Measurements from ENCODE around the gene VAMP8.
"Not testable (repeated sequence)": the region's sequence is repeated elsewhere in the genome, so short reads cannot be mapped to it uniquely, and the experiment has no call there.

VAMP8 gene

DNA sequence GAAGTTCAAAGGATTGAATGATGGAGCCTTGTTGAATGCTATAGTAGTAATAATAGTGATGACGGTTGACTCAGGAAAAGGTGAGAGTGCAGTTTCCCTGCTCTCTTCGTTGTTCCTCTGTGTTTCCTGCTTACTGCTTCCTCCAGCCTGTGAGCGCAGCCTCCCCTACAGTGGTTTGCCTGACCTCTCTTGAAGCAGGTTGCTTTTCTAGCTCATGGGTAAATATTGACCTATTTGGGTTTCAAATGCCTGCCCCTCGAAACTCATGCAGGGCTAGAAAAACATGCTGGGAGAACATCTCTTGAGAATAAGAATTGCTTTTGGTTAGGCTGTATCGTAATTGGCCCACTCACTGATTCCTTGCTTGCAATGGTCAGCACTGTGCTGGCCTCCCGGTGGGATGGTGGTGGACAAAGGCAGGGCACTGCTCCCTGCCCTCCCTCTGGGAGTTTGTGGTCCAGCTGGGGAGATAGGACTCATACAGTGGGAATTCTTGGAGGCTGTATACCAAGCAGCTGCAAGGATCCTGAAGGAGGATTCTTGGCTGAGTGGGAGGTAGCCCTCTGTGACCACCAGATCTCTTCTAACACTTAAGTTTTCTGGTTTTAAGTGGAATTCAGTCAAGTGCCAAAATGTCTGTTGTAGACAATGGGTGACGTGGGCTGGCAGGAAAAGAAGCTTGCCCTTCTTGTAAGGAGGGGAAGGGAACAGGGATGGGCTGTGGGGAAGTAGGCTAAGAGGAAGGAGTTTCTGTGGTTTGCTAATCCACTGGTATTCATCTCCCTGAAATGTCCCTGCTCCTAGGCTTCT is 12.8 kb downstream of the VAMP8 start:
- TF ChIP-seq, protein P1, sequence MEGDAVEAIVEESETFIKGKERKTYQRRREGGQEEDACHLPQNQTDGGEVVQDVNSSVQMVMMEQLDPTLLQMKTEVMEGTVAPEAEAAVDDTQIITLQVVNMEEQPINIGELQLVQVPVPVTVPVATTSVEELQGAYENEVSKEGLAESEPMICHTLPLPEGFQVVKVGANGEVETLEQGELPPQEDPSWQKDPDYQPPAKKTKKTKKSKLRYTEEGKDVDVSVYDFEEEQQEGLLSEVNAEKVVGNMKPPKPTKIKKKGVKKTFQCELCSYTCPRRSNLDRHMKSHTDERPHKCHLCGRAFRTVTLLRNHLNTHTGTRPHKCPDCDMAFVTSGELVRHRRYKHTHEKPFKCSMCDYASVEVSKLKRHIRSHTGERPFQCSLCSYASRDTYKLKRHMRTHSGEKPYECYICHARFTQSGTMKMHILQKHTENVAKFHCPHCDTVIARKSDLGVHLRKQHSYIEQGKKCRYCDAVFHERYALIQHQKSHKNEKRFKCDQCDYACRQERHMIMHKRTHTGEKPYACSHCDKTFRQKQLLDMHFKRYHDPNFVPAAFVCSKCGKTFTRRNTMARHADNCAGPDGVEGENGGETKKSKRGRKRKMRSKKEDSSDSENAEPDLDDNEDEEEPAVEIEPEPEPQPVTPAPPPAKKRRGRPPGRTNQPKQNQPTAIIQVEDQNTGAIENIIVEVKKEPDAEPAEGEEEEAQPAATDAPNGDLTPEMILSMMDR (IDR thresholded peaks at IDR 0.05; ENCODE audit: low read depth, low read length, poor library complexity, severe bottlenecking) = no peak
- no peak for TF ChIP-seq EZH2phosphoT487 (IDR thresholded peaks at IDR 0.05; ENCODE audit: borderline replicate concordance, low read length)
- no peaks in the 10 kb centered on the region for H3K9me3 ChIP-seq (ENCODE audit: control insufficient read depth, insufficient read depth, low read length)
- H3K4me2 ChIP-seq (ENCODE audit: low read length) = no peak overlapping the region
- no peaks in the 10 kb centered on the region for H4K20me1 ChIP-seq (ENCODE audit: control insufficient read depth, insufficient read depth, low read depth, low read length)
- H3K27me3 ChIP-seq (ENCODE audit: control insufficient read depth, low read length) = no peaks in the 10 kb centered on the region
- no peaks in the 10 kb centered on the region for H3K9me2 ChIP-seq (replicated peaks; ENCODE audit: control insufficient read depth, low read length)
- peaks cover 24% of the 10 kb centered on the region for H3K4me1 ChIP-seq (ENCODE audit: control insufficient read depth, low read length)
- no peaks in the 10 kb centered on the region for H3F3A ChIP-seq (ENCODE audit: control insufficient read depth, insufficient read depth)
- H3K79me2 ChIP-seq (ENCODE audit: control insufficient read depth, low read length) = peaks cover 12% of the 10 kb centered on the region
- no peak overlapping the region for H3K27ac ChIP-seq (ENCODE audit: low read depth, low read length)
- H3K4me3 ChIP-seq (ENCODE audit: low read length) = no peak overlapping the region
- H3K36me3 ChIP-seq (ENCODE audit: control insufficient read depth, low read length) = no peaks in the 10 kb centered on the region

DNA sequence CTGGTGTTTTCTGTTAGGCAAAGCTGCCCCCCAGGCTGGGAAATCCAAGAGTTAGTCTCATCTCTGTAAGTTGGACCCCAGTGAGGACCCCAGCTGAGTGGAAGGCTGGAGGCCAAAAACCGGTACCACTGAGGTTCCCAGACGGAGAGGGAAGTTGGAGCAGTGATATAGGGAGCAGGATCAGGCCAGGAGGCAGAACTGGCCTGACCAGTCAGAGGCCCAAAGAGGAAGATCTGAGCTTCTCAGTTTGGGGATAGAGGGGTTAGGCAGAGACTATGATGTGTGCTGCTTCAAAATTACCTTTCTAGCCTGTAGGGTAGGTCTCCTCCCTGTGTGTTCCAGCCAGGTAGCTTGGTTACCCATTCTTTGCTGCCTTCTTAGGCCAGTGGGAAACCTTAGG is 13.6 kb downstream of the VAMP8 start:
- Histone ChIP-seq H3K9me2 (replicated peaks; ENCODE audit: control insufficient read depth, low read length) (no peaks in the 10 kb centered on the region), H3K4me2 (ENCODE audit: low read length) (no peak overlapping the region), H4K20me1 (ENCODE audit: control insufficient read depth, insufficient read depth, low read depth, low read length) (no peaks in the 10 kb centered on the region), H3F3A (ENCODE audit: control insufficient read depth, insufficient read depth) (no peaks in the 10 kb centered on the region), H3K4me1 (ENCODE audit: control insufficient read depth, low read length) (peaks cover 17% of the 10 kb centered on the region), H3K79me2 (ENCODE audit: control insufficient read depth, low read length) (peaks cover 17% of the 10 kb centered on the region), H3K27ac (ENCODE audit: low read depth, low read length) (no peak overlapping the region), H3K27me3 (ENCODE audit: control insufficient read depth, low read length) (no peaks in the 10 kb centered on the region), H3K9me3 (ENCODE audit: control insufficient read depth, insufficient read depth, low read length) (no peaks in the 10 kb centered on the region), H3K36me3 (ENCODE audit: control insufficient read depth, low read length) (peaks cover 3% of the 10 kb centered on the region; the same call in 1 of the 2 replicates), H3K4me3 (ENCODE audit: low read length) (no peak overlapping the region)
- no peak for TF ChIP-seq EZH2phosphoT487 (IDR thresholded peaks at IDR 0.05; ENCODE audit: borderline replicate concordance, low read length)
- TF ChIP-seq, protein P1 (IDR thresholded peaks at IDR 0.05; ENCODE audit: low read depth, low read length, poor library complexity, severe bottlenecking) = no peak

- H3K9me2 ChIP-seq (replicated peaks; ENCODE audit: control insufficient read depth, low read length) = no peaks in the 10 kb centered on the region
- no peaks in the 10 kb centered on the region for H3K9me3 ChIP-seq (ENCODE audit: control insufficient read depth, insufficient read depth, low read length)
- H3K4me2 ChIP-seq (ENCODE audit: low read length) = no peak overlapping the region
- peaks cover 22% of the 10 kb centered on the region for H3K4me1 ChIP-seq (ENCODE audit: control insufficient read depth, low read length)
- TF ChIP-seq, protein P1 (IDR thresholded peaks at IDR 0.05; ENCODE audit: low read depth, low read length, poor library complexity, severe bottlenecking) = no peak
- no peak for TF ChIP-seq EZH2phosphoT487 (IDR thresholded peaks at IDR 0.05; ENCODE audit: borderline replicate concordance, low read length)
- H4K20me1 ChIP-seq (ENCODE audit: control insufficient read depth, insufficient read depth, low read depth, low read length) = no peaks in the 10 kb centered on the region
- H3K36me3 ChIP-seq (ENCODE audit: control insufficient read depth, low read length) = peaks cover 7% of the 10 kb centered on the region
- no peaks in the 10 kb centered on the region for H3K27me3 ChIP-seq (ENCODE audit: control insufficient read depth, low read length)
- peaks cover 23% of the 10 kb centered on the region for H3K79me2 ChIP-seq (ENCODE audit: control insufficient read depth, low read length)
- no peak overlapping the region for H3K4me3 ChIP-seq (ENCODE audit: low read length)
- H3F3A ChIP-seq (ENCODE audit: control insufficient read depth, insufficient read depth) = no peaks in the 10 kb centered on the region
- H3K27ac ChIP-seq (ENCODE audit: low read depth, low read length) = no peak overlapping the region
Observed at GRCh38 chr2:85591563-85591962, 14.2 kb downstream of the VAMP8 start.

DNA sequence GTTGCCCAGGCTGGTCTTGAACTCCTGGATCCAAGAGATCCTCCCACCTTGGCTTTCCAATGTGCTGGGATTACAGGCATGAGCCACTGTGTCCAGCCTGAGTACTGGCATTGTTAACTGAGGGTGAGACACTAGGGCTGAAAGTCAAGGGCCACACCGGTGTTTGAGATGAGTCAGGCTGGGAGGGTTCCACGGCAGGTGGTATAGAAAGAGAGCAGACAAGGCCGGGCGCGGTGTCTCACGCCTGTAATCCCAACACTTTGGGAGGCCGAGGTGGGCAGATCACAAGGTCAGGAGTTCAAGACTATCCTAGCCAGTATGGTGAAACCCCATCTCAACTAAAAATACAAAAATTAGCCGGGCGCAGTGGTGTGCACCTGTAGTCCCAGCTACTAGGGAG is 14.9 kb downstream of the VAMP8 start:
- H3K9me3 ChIP-seq (ENCODE audit: control insufficient read depth, insufficient read depth, low read length); H3F3A ChIP-seq (ENCODE audit: control insufficient read depth, insufficient read depth); H3K27me3 ChIP-seq (ENCODE audit: control insufficient read depth, low read length); H3K4me2 ChIP-seq (ENCODE audit: low read length); H3K4me3 ChIP-seq (ENCODE audit: low read length); H3K9me2 ChIP-seq (replicated peaks; ENCODE audit: control insufficient read depth, low read length); H3K27ac ChIP-seq (ENCODE audit: low read depth, low read length); H4K20me1 ChIP-seq (ENCODE audit: control insufficient read depth, insufficient read depth, low read depth, low read length): not testable (repeated sequence)
- Histone ChIP-seq H3K36me3 (ENCODE audit: control insufficient read depth, low read length) (peaks cover 14% of the 10 kb centered on the region), H3K79me2 (ENCODE audit: control insufficient read depth, low read length) (peaks cover 31% of the 10 kb centered on the region), H3K4me1 (ENCODE audit: control insufficient read depth, low read length) (peaks cover 29% of the 10 kb centered on the region)

Measured in DOHH2 (cell line).